NCI-H2107 treated with DMSO at 0.1 percent for 48 hours (cell line): ENCODE measurements around the gene PTPRM.

ENCODE experiments used
- DNase-seq: peaks from one replicate; lab custom pipeline; 2025; ENCODE audit not compliant: unreplicated experiment; lab: John Stamatoyannopoulos, UW

The PTPRM gene

GRCh38 chr18:7844418-7844817, 277.3 kb downstream of the PTPRM start:
- DNase-seq: no peak

- DNase-seq: no peak
Measured at GRCh38 chr18:7846335-7846734, 279.2 kb downstream of the PTPRM start.

GRCh38 chr18:7847357-7848053, 280.4 kb downstream of the PTPRM start:
- DNase-seq: no peak

GRCh38 chr18:7848054-7848412, 280.9 kb downstream of the PTPRM start:
- no peak for DNase-seq

GRCh38 chr18:7850446-7850845, 283.3 kb downstream of the PTPRM start:
- DNase-seq: no peak

- no peak for DNase-seq
Measured at GRCh38 chr18:7855028-7855427, 287.9 kb downstream of the PTPRM start.

GRCh38 chr18:7855671-7856070, 288.6 kb downstream of the PTPRM start:
- no peak for DNase-seq

- no peak for DNase-seq
Measured at GRCh38 chr18:7856116-7856515, 289.0 kb downstream of the PTPRM start.

- DNase-seq: no peak
Measured at GRCh38 chr18:7856733-7857132, 289.6 kb downstream of the PTPRM start.

GRCh38 chr18:7857562-7857961, 290.4 kb downstream of the PTPRM start:
- no peak for DNase-seq

- DNase-seq: no peak
Measured at GRCh38 chr18:7859122-7859521, 292.0 kb downstream of the PTPRM start.

- DNase-seq: no peak
Measured at GRCh38 chr18:7870266-7870665, 303.1 kb downstream of the PTPRM start.

- DNase-seq: no peak
Measured at GRCh38 chr18:7870855-7871254, 303.7 kb downstream of the PTPRM start.

- DNase-seq: no peak
Measured at GRCh38 chr18:7871560-7872456, 304.7 kb downstream of the PTPRM start.

GRCh38 chr18:7872569-7872968, 305.5 kb downstream of the PTPRM start:
- peak; percentile 1 for DNase-seq

GRCh38 chr18:7873316-7873715, 306.2 kb downstream of the PTPRM start:
- DNase-seq: no peak

- DNase-seq: no peak
Measured at GRCh38 chr18:7876354-7877104, 309.4 kb downstream of the PTPRM start.

- no peak for DNase-seq
Measured at GRCh38 chr18:7877609-7878008, 310.5 kb downstream of the PTPRM start.

- DNase-seq: no peak
Measured at GRCh38 chr18:7878265-7879211, 311.4 kb downstream of the PTPRM start.

- no peak for DNase-seq
Measured at GRCh38 chr18:7879717-7880116, 312.6 kb downstream of the PTPRM start.

GRCh38 chr18:7885865-7886264, 318.7 kb downstream of the PTPRM start:
- no peak for DNase-seq
